ENCODE results near the gene HSD3B2.

- TF ChIP-seq CTCF (IDR thresholded peaks at IDR 0.05) (no peak), POLR2A (IDR thresholded peaks at IDR 0.05) (no peak), EP300 (IDR thresholded peaks at IDR 0.05; ENCODE audit: low read depth) (no peak), POLR2AphosphoS5 (IDR thresholded peaks at IDR 0.05) (no peak)
Measured at GRCh38 chr1:119422631-119423030, 7.7 kb downstream of the HSD3B2 start.

Measured in transverse colon (tissue), 4 donors.